Type B pancreatic cell (in vitro differentiated cells): ENCODE data around the gene SPX. TPM values are rescaled to one million over a fixed set of nuclear protein-coding genes. Genes with fewer than 3 reads are reported as not detected.

Source experiments
- DNase-seq: peaks from one replicate; pipeline ENCODE4 v3.0.0; 2021; ENCODE audit warnings: mixed read lengths; ENCODE audit not compliant: unreplicated experiment; ENCODE audit errors: extremely low spot score
- H3K27ac Mint-ChIP-seq: 2 replicates; pipeline ENCODE4 v1.8.0; 2021; ENCODE audit warnings: mild to moderate bottlenecking, mixed read lengths
- H3K27me3 Mint-ChIP-seq: 2 replicates; pipeline ENCODE4 v1.8.0; 2021; ENCODE audit warnings: mixed read lengths
- H3K36me3 Mint-ChIP-seq: 2 replicates; pipeline ENCODE4 v1.8.0; 2021; ENCODE audit warnings: mixed read lengths
- H3K4me1 Mint-ChIP-seq: one replicate; pipeline ENCODE4 v1.8.0; 2021; ENCODE audit warnings: mixed read lengths; ENCODE audit not compliant: unreplicated experiment
- H3K4me3 Mint-ChIP-seq: 2 replicates; pipeline ENCODE4 v1.8.0; 2021; ENCODE audit warnings: mild to moderate bottlenecking, mixed read lengths
- H3K9me3 Mint-ChIP-seq: 2 replicates; pipeline ENCODE4 v1.8.0; 2021; ENCODE audit warnings: mixed read lengths
- total RNA-seq: library from RNA; stranded (reverse); gene quantifications from 2 replicates; pipeline ENCODE4 v1.2.1, GENCODE V29; 2021; ENCODE audit warnings: low replicate concordance
- TF ChIP-seq, protein P1 (sequence below): fragments of 200-600 bp; sonication (generic); conservative IDR thresholded peaks from 2 replicates; pipeline ENCODE4 v1.5.0; 2021; ENCODE audit warnings: antibody characterized with exemption, mild to moderate bottlenecking

Gene SPX
- total RNA-seq, 1 donor from 2014 or later: 0.87 TPM

DNA sequence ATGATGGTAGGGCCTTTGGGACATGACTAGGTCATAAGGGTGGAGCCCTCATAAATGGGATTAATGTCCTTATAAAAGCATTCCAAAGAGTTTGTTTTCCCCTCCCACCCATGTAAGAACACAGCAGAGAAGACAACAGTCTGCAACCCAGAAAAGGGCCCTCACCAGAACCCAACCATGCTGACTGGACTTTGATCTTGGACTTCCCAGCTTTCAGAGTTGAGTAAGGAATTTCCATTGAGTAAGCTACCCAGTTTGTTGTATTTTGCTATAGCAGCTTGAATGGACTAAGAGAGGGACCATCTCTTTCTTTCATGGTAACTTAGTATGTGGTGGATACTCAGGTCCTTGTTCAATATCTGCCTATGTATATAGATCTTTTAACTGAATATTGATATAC is 2.9 kb upstream of the SPX start:
- no peak for DNase-seq
- Mint-ChIP-seq H3K4me1 (peaks cover 3% of the 10 kb centered on the region), H3K4me3 (no peak overlapping the region), H3K27me3 (peaks cover 34% of the 10 kb centered on the region), H3K27ac (no peak overlapping the region), H3K36me3 (peaks cover 8% of the 10 kb centered on the region), H3K9me3 (no peaks in the 10 kb centered on the region)
- TF ChIP-seq, protein P1, sequence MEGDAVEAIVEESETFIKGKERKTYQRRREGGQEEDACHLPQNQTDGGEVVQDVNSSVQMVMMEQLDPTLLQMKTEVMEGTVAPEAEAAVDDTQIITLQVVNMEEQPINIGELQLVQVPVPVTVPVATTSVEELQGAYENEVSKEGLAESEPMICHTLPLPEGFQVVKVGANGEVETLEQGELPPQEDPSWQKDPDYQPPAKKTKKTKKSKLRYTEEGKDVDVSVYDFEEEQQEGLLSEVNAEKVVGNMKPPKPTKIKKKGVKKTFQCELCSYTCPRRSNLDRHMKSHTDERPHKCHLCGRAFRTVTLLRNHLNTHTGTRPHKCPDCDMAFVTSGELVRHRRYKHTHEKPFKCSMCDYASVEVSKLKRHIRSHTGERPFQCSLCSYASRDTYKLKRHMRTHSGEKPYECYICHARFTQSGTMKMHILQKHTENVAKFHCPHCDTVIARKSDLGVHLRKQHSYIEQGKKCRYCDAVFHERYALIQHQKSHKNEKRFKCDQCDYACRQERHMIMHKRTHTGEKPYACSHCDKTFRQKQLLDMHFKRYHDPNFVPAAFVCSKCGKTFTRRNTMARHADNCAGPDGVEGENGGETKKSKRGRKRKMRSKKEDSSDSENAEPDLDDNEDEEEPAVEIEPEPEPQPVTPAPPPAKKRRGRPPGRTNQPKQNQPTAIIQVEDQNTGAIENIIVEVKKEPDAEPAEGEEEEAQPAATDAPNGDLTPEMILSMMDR: no peak

DNA sequence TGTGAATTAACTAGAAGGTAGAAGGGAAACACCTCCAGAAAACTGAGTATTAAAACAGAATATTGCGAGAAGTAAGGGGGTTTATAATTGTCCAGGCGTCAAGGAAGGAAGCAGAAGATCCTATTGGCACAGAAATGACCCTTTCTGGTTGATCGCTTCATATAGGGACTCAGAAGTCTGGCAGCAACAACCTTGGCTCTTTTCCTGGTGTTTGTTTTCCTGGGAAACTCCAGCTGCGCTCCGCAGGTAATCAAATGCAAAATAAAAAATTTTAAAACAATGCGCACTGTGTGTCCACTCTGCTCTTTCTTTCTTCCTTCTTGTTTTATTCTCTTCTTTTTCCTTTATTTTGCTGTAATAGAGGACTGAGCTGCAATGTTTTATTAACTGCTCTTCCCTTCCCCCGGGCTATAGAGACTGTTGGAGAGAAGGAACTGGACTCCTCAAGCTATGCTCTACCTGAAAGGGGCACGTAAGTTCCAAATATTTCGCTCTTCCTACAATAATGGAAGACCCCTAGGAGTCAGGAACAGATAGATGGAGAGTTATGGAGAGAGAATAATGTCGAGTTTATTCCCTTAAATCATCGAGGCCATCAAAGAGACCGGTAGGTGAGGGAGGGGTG is 737 bp downstream of the SPX start:
- Mint-ChIP-seq H3K9me3 (no peaks in the 10 kb centered on the region), H3K4me3 (peak overlapping the region; percentile 84), H3K27ac (peak overlapping the region; percentile 1), H3K36me3 (peaks cover 12% of the 10 kb centered on the region), H3K27me3 (peaks cover 67% of the 10 kb centered on the region), H3K4me1 (peaks cover 3% of the 10 kb centered on the region)
- TF ChIP-seq, protein P1: no peak
- DNase-seq: no peak

DNA sequence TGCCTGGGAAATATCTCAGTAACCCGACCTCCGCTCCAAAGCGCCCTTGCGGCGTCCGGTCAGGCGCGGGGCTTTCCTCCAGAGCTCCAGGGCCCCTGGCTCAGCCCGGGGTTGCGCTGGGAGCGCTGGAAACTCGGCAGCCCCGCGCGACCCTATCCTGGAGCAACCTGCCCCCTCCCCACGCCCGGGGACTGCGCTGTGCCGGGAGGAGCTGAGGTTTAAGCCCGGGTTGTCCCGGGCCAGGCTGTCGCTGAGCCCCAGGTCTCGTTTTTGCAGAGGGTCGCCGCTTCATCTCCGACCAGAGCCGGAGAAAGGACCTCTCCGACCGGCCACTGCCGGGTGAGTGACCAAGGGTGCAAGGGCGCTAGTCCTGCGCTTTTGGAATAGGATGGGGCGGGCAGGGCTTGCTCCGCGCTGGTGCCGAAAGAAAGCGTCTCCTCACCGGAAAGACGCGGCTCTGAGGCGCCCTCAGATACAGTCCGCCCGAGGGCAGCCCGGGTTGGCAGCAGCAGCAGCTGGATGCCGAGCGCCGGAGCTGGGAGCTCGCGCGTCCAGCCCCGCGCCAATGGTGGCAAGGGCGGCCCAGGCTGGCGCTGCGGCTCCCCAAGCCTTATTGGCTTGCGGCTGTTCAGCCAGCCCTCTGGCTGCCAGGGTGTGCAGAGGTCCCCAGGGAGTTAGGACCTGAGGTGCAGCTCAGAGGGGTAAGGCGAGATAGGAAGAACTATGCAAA is 1.5 kb downstream of the SPX start:
- DNase-seq: peak; percentile 74
- Mint-ChIP-seq H3K4me1 (peaks cover 3% of the 10 kb centered on the region), H3K27me3 (peaks cover 72% of the 10 kb centered on the region), H3K36me3 (peaks cover 12% of the 10 kb centered on the region), H3K27ac (no peak overlapping the region), H3K4me3 (peak overlapping the region; percentile 84), H3K9me3 (no peaks in the 10 kb centered on the region)
- TF ChIP-seq, protein P1: no peak

DNA sequence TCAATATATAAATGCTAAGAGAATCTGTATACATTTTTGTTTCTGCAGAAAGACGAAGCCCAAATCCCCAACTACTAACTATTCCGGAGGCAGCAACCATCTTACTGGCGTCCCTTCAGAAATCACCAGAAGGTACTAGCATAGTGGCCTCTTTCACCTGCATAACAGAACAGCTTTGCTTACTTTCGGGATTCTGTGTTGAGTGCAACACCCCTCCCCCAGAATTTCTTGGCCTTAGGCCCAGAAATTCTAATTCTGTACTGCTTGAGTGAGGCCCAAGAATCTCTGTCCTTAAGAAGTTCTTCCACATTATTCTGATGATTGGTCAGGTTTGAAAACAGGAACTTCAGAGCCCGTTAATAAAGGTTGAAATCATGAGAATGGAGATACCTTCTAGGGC is 2.9 kb downstream of the SPX start:
- no peak for DNase-seq
- TF ChIP-seq, protein P1: no peak
- Mint-ChIP-seq H3K36me3 (peaks cover 12% of the 10 kb centered on the region), H3K27ac (no peak overlapping the region), H3K9me3 (no peaks in the 10 kb centered on the region), H3K4me3 (peak overlapping the region; percentile 84), H3K27me3 (peaks cover 77% of the 10 kb centered on the region), H3K4me1 (peaks cover 3% of the 10 kb centered on the region)

DNA sequence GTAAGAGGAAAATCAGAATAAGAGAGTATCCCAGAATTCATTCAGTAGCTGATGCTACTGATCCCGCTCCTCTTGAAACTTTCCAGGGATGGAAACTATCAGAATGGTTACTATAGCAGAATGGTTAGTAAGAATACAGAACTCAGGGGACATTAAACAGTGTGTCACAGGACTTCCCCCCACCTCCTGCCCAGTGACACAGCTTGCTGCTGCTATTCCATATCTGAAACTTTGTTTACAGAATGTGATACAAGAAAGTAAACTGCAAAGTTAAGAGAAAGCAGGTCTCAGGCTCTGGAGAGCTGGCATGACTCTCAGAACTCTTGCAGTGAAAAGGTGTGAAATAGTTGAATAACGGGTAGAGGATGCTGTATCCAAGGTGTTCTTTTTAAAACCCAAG is 3.4 kb downstream of the SPX start:
- Mint-ChIP-seq H3K9me3 (no peaks in the 10 kb centered on the region), H3K4me3 (no peak overlapping the region), H3K27ac (no peak overlapping the region), H3K36me3 (peaks cover 12% of the 10 kb centered on the region), H3K27me3 (peaks cover 78% of the 10 kb centered on the region), H3K4me1 (peaks cover 3% of the 10 kb centered on the region)
- TF ChIP-seq, protein P1: no peak
- no peak for DNase-seq
